PFSK-1 (cell line): ENCODE results near the gene FUBP1.

Experiments used
- FOXP2 ChIP-seq: optimal IDR thresholded peaks from 2 replicates; pipeline ENCODE3; 2011; ENCODE audit warnings: borderline replicate concordance, control low read depth, inconsistent platforms; ENCODE audit not compliant: insufficient read depth; ENCODE audit errors: extremely low read length, extremely low read depth
- POLR2AphosphoS5 ChIP-seq: IDR thresholded peaks from 2 replicates; pipeline ENCODE4 v1.6.1; 2012; ENCODE audit warnings: low read depth, mild to moderate bottlenecking, control low read depth, low read length, moderate library complexity
- REST ChIP-seq, 2 experiments: IDR thresholded peaks; 2 replicates each; pipeline versions ENCODE4 v1.6.1 to v1.8.0; 2011 to 2012; ENCODE audit warnings: low read depth in 2 of 2, low read length in 2 of 2, control low read depth in 1 of 2, inconsistent platforms in 1 of 2, mild to moderate bottlenecking in 1 of 2, moderate library complexity in 1 of 2; ENCODE audit not compliant: insufficient read depth in 1 of 2
- SIN3A ChIP-seq: IDR thresholded peaks from 2 replicates; pipeline ENCODE4 v1.6.1; 2012; ENCODE audit warnings: mild to moderate bottlenecking, low read length, moderate library complexity, borderline replicate concordance; ENCODE audit not compliant: insufficient read depth
- TAF1 ChIP-seq: IDR thresholded peaks from 2 replicates; pipeline ENCODE4 v1.6.1; 2012; ENCODE audit warnings: low read length, control low read depth, borderline replicate concordance; ENCODE audit not compliant: insufficient read depth

The FUBP1 gene

GRCh38 chr1:77958391-77958790 lies 20.5 kb downstream of the FUBP1 start:
- TF ChIP-seq TAF1 = no peak
- TF ChIP-seq FOXP2 = no peak
- no peak for TF ChIP-seq REST (IDR thresholded peaks at IDR 0.05; ENCODE audit: insufficient read depth in 1 of 2, low read depth in 2 of 2, low read length in 2 of 2)
- no peak for TF ChIP-seq POLR2AphosphoS5
- no peak for TF ChIP-seq SIN3A

- TF ChIP-seq FOXP2 = no peak
- no peak for TF ChIP-seq POLR2AphosphoS5
- no peak for TF ChIP-seq REST (IDR thresholded peaks at IDR 0.05; ENCODE audit: insufficient read depth in 1 of 2, low read depth in 2 of 2, low read length in 2 of 2)
- TF ChIP-seq SIN3A = no peak
- no peak for TF ChIP-seq TAF1
Observed at GRCh38 chr1:77956464-77956863, 22.4 kb downstream of the FUBP1 start.

GRCh38 chr1:77955709-77956108 lies 23.2 kb downstream of the FUBP1 start:
- TF ChIP-seq FOXP2 (no peak), SIN3A (no peak), REST (IDR thresholded peaks at IDR 0.05; ENCODE audit: insufficient read depth in 1 of 2, low read depth in 2 of 2, low read length in 2 of 2) (no peak)

DNA sequence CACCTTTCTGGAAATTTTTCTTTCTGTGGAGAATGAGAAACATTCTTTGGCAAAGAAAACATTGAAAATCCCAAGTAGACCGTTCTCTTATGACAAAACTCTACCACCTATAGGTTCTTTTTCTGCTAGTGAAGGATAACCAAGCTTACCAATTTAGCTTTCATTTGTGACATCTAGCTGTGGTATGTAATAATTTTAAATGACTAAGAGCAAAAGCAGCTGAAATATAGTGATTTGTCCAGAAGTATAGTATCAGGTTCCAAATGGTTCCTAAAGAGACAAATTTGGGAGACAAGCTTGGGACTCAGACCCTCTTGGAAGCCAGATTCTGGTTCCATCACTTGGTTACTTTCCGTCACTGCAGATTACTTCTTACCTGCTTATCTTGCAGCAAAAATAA lies 24.4 kb downstream of the FUBP1 start:
- TF ChIP-seq SIN3A (no peak), REST (IDR thresholded peaks at IDR 0.05; ENCODE audit: insufficient read depth in 1 of 2, low read depth in 2 of 2, low read length in 2 of 2) (no peak)

DNA sequence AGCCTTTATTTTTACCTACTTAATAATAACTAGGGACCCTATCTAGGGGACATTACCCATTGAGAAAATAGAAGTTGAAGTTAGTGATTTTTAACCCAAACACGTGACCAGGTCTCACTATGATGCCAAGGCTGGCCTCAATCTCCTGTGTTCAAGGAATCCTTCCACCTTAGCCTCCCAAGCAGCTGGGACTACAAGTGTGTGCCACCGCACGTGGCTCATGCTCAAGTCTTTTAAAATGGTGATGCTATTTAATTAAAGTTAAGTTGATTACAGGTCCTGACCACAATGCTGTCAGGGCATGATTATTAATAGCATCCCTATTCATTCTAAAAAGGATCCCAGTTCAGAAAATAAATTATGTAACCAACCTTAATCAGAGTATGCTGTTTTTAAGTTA lies 25.0 kb downstream of the FUBP1 start:
- TF ChIP-seq REST (IDR thresholded peaks at IDR 0.05; ENCODE audit: insufficient read depth in 1 of 2, low read depth in 2 of 2, low read length in 2 of 2) = no peak
- TF ChIP-seq TAF1 = no peak
- TF ChIP-seq FOXP2 = no peak
- no peak for TF ChIP-seq SIN3A
- TF ChIP-seq POLR2AphosphoS5 = no peak
